Right cardiac atrium (tissue), 5 donors: ENCODE results near the gene EHMT1. TPM values are rescaled to one million over a fixed set of nuclear protein-coding genes. Genes with fewer than 3 reads are reported as not detected.

Experiments used
- ATAC-seq, 2 donors: fragments of 200-7000 bp; cut with Tn5 transposase; one replicate each; pipeline versions ENCODE4 v1.8.0 to v1.9.1; 2020; ENCODE audit warnings: moderate library complexity in 2 of 2, mild to moderate bottlenecking in 1 of 2
- DNase-seq, 3 donors: peaks; one replicate each; pipeline ENCODE4 v3.0.0-alpha.2; 2020
- H3K27ac ChIP-seq: one replicate; pipeline ENCODE4 v1.5.1; 2013; ENCODE audit warnings: mild to moderate bottlenecking, low read length, control low read depth, moderate library complexity
- H3K27me3 ChIP-seq: one replicate; pipeline ENCODE4 v1.6.1; 2013; ENCODE audit not compliant: control insufficient read depth, insufficient read depth
- H3K4me1 ChIP-seq: one replicate; pipeline ENCODE4 v1.6.1; 2013; ENCODE audit warnings: low read length; ENCODE audit not compliant: control insufficient read depth, insufficient read depth
- H3K4me3 ChIP-seq: one replicate; pipeline ENCODE4 v1.5.1; 2013; ENCODE audit warnings: low read length, control low read depth
- H3K9me3 ChIP-seq: one replicate; pipeline ENCODE4 v1.6.1; 2013; ENCODE audit warnings: low read length; ENCODE audit not compliant: control insufficient read depth
- WGBS: extraction: QIAGEN DNeasy Blood & Tissue Kit; methylation state at CpG from one replicate; pipeline ENCODE4 v1.1.7; 2013; 5-methylcytosine and 5-hydroxymethylcytosine counted together
- intact Hi-C, 4 donors: fragments of 100-400 bp; cut with DNase I; formaldehyde crosslinking; loops; one replicate each; pipeline versions ENCODE4 v1.11.0 to v1.14.0; 2022 to 2023
- polyA plus RNA-seq: library from polyadenylated mRNA; stranded (reverse); fragments of 200-250 nt; gene quantifications from one replicate; pipeline ENCODE4 v1.2.3, GENCODE V29; 2013
- total RNA-seq, 4 donors: library from RNA; stranded (reverse); fragmentation: NEBNext Ultra II Directional; extraction: Animal tissue kit (Norgen Biotek cat#: 25700); gene quantifications; one replicate each; pipeline ENCODE4 v1.2.1, GENCODE V29; 2021
- donor health status: healthy with polysubstance abuse.
- donor health status: DM: no; HTN: yes; CAD: no.
- donor health status: DM: no; HTN: no; CAD: no.
- donor health status: DM: no; HTN: yes; CAD: no; lungs with severe emphysema.
- donor health status: DM: yes; HTN: yes; CAD: no.

EHMT1 gene
- total and polyA plus RNA-seq, 5 donors = 23.3 to 38.6 (median 36.0) TPM

GRCh38 chr9:137784641-137785513 lies 166.1 kb downstream of the EHMT1 start:
- no peaks in the 10 kb centered on the region for H3K9me3 ChIP-seq
- no peak overlapping the region for H3K27ac ChIP-seq
- H3K27me3 ChIP-seq = no peaks in the 10 kb centered on the region
- 85% methylated on average over 20 of the region's 20 CpGs for WGBS
- intact Hi-C loops = no loop called here
- no peaks in the 10 kb centered on the region for H3K4me1 ChIP-seq
- ATAC-seq (no peak), DNase-seq (no peak)
- H3K4me3 ChIP-seq = no peak overlapping the region

- Histone ChIP-seq H3K9me3 (no peaks in the 10 kb centered on the region), H3K27ac (no peak overlapping the region), H3K27me3 (no peaks in the 10 kb centered on the region), H3K4me3 (no peak overlapping the region), H3K4me1 (no peaks in the 10 kb centered on the region)
- intact Hi-C loops = no loop called here
- no peak for ATAC-seq
- no peak for DNase-seq
- WGBS = 71% methylated on average over 16 of the region's 16 CpGs
Observed at GRCh38 chr9:137785704-137786161, 166.9 kb downstream of the EHMT1 start.

- Histone ChIP-seq H3K27me3 (no peaks in the 10 kb centered on the region), H3K9me3 (no peaks in the 10 kb centered on the region), H3K4me1 (no peaks in the 10 kb centered on the region), H3K4me3 (no peak overlapping the region), H3K27ac (no peak overlapping the region)
- intact Hi-C loops = no loop called here
- ATAC-seq (peak in 1 of 2 donors; percentile 39), DNase-seq (peak in 1 of 3 donors; percentile 51)
- WGBS = 79% methylated on average over 19 of the region's 19 CpGs
Observed at GRCh38 chr9:137786511-137786920, 167.7 kb downstream of the EHMT1 start.

- no peaks in the 10 kb centered on the region for H3K4me1 ChIP-seq
- 93% methylated on average over 15 of the region's 15 CpGs for WGBS
- H3K4me3 ChIP-seq = no peak overlapping the region
- no peak overlapping the region for H3K27ac ChIP-seq
- no peak for ATAC-seq
- no peaks in the 10 kb centered on the region for H3K27me3 ChIP-seq
- H3K9me3 ChIP-seq = no peaks in the 10 kb centered on the region
- DNase-seq = no peak
- intact Hi-C loops = no loop called here
Observed at GRCh38 chr9:137787381-137787780, 168.6 kb downstream of the EHMT1 start.

GRCh38 chr9:137787786-137788505 lies 169.1 kb downstream of the EHMT1 start:
- WGBS = 90% methylated on average over 18 of the region's 18 CpGs
- intact Hi-C loops = no loop called here
- ATAC-seq (no peak), DNase-seq (no peak)
- Histone ChIP-seq H3K27me3 (no peaks in the 10 kb centered on the region), H3K4me1 (no peaks in the 10 kb centered on the region), H3K4me3 (no peak overlapping the region), H3K9me3 (no peaks in the 10 kb centered on the region), H3K27ac (no peak overlapping the region)

GRCh38 chr9:137788561-137789294 lies 169.9 kb downstream of the EHMT1 start:
- no peak overlapping the region for H3K27ac ChIP-seq
- DNase-seq (peak in 1 of 3 donors; percentile 36), ATAC-seq (peak; percentile 47 to 50)
- H3K27me3 ChIP-seq = no peaks in the 10 kb centered on the region
- H3K9me3 ChIP-seq = no peaks in the 10 kb centered on the region
- intact Hi-C loops = no loop called here
- WGBS = 88% methylated on average over 59 of the region's 59 CpGs
- no peaks in the 10 kb centered on the region for H3K4me1 ChIP-seq
- H3K4me3 ChIP-seq = no peak overlapping the region

GRCh38 chr9:137789295-137789895 lies 170.6 kb downstream of the EHMT1 start:
- Histone ChIP-seq H3K27ac (no peak overlapping the region), H3K4me3 (no peak overlapping the region), H3K27me3 (no peaks in the 10 kb centered on the region), H3K9me3 (no peaks in the 10 kb centered on the region), H3K4me1 (no peaks in the 10 kb centered on the region)
- intact Hi-C loops = no loop called here
- no peak for ATAC-seq
- no peak for DNase-seq
- WGBS = 90% methylated on average over 20 of the region's 20 CpGs

GRCh38 chr9:137791947-137792346 lies 173.1 kb downstream of the EHMT1 start:
- ATAC-seq (no peak), DNase-seq (peak in 1 of 3 donors; percentile 37)
- H3K27me3 ChIP-seq = no peaks in the 10 kb centered on the region
- H3K27ac ChIP-seq = no peak overlapping the region
- no peak overlapping the region for H3K4me3 ChIP-seq
- no peaks in the 10 kb centered on the region for H3K9me3 ChIP-seq
- intact Hi-C loops = no loop called here
- 75% methylated on average over 7 of the region's 7 CpGs for WGBS
- H3K4me1 ChIP-seq = no peaks in the 10 kb centered on the region

- 95% methylated on average over 13 of the region's 13 CpGs for WGBS
Observed at GRCh38 chr9:137793196-137793841, 174.5 kb downstream of the EHMT1 start.

GRCh38 chr9:137795156-137795666 lies 176.4 kb downstream of the EHMT1 start:
- ATAC-seq (no peak), DNase-seq (no peak)
- Histone ChIP-seq H3K9me3 (no peaks in the 10 kb centered on the region), H3K4me1 (no peaks in the 10 kb centered on the region), H3K27ac (no peak overlapping the region), H3K27me3 (no peaks in the 10 kb centered on the region), H3K4me3 (no peak overlapping the region)
- WGBS = 84% methylated on average over 9 of the region's 9 CpGs
- intact Hi-C loops = no loop called here

More at GRCh38 chr9:137793196-137793841, 174.5 kb downstream of the EHMT1 start:
- DNase-seq (no peak), ATAC-seq (no peak)
- Histone ChIP-seq H3K27ac (no peak overlapping the region), H3K4me1 (no peaks in the 10 kb centered on the region), H3K9me3 (no peaks in the 10 kb centered on the region), H3K4me3 (no peak overlapping the region), H3K27me3 (no peaks in the 10 kb centered on the region)
- intact Hi-C loops = no loop called here
